WTC11 (cell line): ENCODE data around the gene FAM13A.

ENCODE experiments used
- ETV6 ChIP-seq: sonication (generic); formaldehyde crosslinking; IDR thresholded peaks from 2 replicates; pipeline ENCODE4 v1.8.1; 2022; ENCODE audit warnings: mild to moderate bottlenecking, missing genetic modification reagents
- NFYB ChIP-seq: sonication (generic); formaldehyde crosslinking; conservative IDR thresholded peaks from 2 replicates; pipeline ENCODE4 v1.8.0; 2022; ENCODE audit warnings: low read depth, missing genetic modification reagents
- NR2C2 ChIP-seq: sonication (generic); formaldehyde crosslinking; IDR thresholded peaks from 2 replicates; pipeline ENCODE4 v1.8.0; 2022; ENCODE audit warnings: mild to moderate bottlenecking, missing genetic modification reagents
- TF ChIP-seq, protein P1 (sequence below): fragments of 200-600 bp; IDR thresholded peaks from 2 replicates; pipeline ENCODE4 v1.8.0; 2022; ENCODE audit warnings: antibody characterized with exemption
- TF ChIP-seq, protein P2 (sequence below): sonication (generic); formaldehyde crosslinking; IDR thresholded peaks from 2 replicates; pipeline ENCODE4 v1.8.0; 2022; ENCODE audit warnings: mild to moderate bottlenecking, missing genetic modification reagents

DNA sequence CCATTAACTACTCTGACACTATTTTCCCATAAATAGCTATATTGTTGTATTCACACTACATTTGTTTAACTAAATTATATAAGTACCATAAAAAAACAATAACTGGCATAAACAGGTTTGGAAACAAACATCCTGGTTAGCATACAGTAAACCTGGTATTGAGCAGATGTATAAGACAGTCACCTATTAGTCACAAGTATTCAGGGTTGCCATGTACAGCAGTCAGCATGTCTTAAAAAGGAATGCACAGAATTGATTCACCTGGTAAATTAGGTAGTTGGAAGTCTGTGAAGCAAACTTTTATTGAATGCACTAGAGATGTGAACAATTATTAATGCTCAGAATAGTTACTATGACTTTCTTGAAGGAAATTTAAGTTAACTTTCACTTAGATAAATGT, 137.9 kb downstream of the FAM13A start:
- TF ChIP-seq NFYB (CRISPR knock-in tag): no peak
- TF ChIP-seq, protein P1, sequence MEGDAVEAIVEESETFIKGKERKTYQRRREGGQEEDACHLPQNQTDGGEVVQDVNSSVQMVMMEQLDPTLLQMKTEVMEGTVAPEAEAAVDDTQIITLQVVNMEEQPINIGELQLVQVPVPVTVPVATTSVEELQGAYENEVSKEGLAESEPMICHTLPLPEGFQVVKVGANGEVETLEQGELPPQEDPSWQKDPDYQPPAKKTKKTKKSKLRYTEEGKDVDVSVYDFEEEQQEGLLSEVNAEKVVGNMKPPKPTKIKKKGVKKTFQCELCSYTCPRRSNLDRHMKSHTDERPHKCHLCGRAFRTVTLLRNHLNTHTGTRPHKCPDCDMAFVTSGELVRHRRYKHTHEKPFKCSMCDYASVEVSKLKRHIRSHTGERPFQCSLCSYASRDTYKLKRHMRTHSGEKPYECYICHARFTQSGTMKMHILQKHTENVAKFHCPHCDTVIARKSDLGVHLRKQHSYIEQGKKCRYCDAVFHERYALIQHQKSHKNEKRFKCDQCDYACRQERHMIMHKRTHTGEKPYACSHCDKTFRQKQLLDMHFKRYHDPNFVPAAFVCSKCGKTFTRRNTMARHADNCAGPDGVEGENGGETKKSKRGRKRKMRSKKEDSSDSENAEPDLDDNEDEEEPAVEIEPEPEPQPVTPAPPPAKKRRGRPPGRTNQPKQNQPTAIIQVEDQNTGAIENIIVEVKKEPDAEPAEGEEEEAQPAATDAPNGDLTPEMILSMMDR: no peak
- TF ChIP-seq, protein P2, sequence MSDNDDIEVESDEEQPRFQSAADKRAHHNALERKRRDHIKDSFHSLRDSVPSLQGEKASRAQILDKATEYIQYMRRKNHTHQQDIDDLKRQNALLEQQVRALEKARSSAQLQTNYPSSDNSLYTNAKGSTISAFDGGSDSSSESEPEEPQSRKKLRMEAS (CRISPR knock-in tag): no peak
- no peak for TF ChIP-seq ETV6
- no peak for TF ChIP-seq NR2C2
